ENCODE results near the gene ARMC6. TPM values are rescaled to one million over a fixed set of nuclear protein-coding genes. Genes with fewer than 3 reads are reported as not detected.

ARMC6 gene
- total and polyA plus RNA-seq, 12 donors = 13.4 to 27.9 (median 16.0) TPM

GRCh38 chr19:18987456-18987855 lies 45.9 kb upstream of the ARMC6 start:
- intact Hi-C loops (cut with DNase I) = loop anchor here in 2 of 10 donors (5.0 to 10.0 kb wide), 2 partner anchors 45 to 93 kb away; partner anchors contain the start of genes HOMER3 (in 2 of the 2) and CERS1 (in 1 of the 2)
- TF ChIP-seq CTCF (IDR thresholded peaks at IDR 0.05) = no peak
- WGBS, 2 donors = 65 to 69% methylated on average over 4 of the region's 4 CpGs
- Histone ChIP-seq H3K9me3 (no peaks in the 10 kb centered on the region), H3K27me3 (peaks cover 0 to 8% (median 0%) of the 10 kb centered on the region in 7 donors), H3K36me3 (peaks cover 0 to 21% (median under 1%) of the 10 kb centered on the region in 9 donors), H3K4me1 (peaks cover 0 to 30% (median 24%) of the 10 kb centered on the region in 9 donors), H3K27ac (no peak overlapping the region), H3K4me3 (no peak overlapping the region)
- ATAC-seq (no peak), DNase-seq (no peak)

GRCh38 chr19:18989316-18989715 lies 44.1 kb upstream of the ARMC6 start:
- no peaks in the 10 kb centered on the region for H3K9me3 ChIP-seq
- no peak for TF ChIP-seq CTCF (IDR thresholded peaks at IDR 0.05)
- ATAC-seq (no peak), DNase-seq (no peak)
- intact Hi-C loops (cut with DNase I) = loop anchor here in 2 of 10 donors (5.0 to 10.0 kb wide), 2 partner anchors 47 to 95 kb away; partner anchors contain the start of genes HOMER3 (in 2 of the 2) and CERS1 (in 1 of the 2)
- H3K36me3 ChIP-seq = peaks cover 0 to 40% (median 18%) of the 10 kb centered on the region in 9 donors
- no peaks in the 10 kb centered on the region for H3K27me3 ChIP-seq
- no peak overlapping the region for H3K27ac ChIP-seq
- WGBS, 2 donors = 85 to 87% methylated on average over 10 of the region's 10 CpGs
- peaks cover 0 to 30% (median 24%) of the 10 kb centered on the region in 9 donors for H3K4me1 ChIP-seq
- H3K4me3 ChIP-seq = no peak overlapping the region

GRCh38 chr19:18990128-18990708 lies 43.2 kb upstream of the ARMC6 start:
- Histone ChIP-seq H3K9me3 (no peaks in the 10 kb centered on the region), H3K27ac (no peak overlapping the region), H3K4me3 (no peak overlapping the region), H3K4me1 (peaks cover 0 to 24% (median 17%) of the 10 kb centered on the region in 9 donors), H3K27me3 (no peaks in the 10 kb centered on the region), H3K36me3 (peaks cover 0 to 49% (median 20%) of the 10 kb centered on the region in 9 donors)
- 91 to 96% methylated on average over 5 of the region's 5 CpGs for WGBS, 2 donors
- no peak for TF ChIP-seq CTCF (IDR thresholded peaks at IDR 0.05)
- ATAC-seq = peak in 1 of 8 donors; percentile 5
- DNase-seq = no peak
- intact Hi-C loops (cut with DNase I) = no loop called here

DNA sequence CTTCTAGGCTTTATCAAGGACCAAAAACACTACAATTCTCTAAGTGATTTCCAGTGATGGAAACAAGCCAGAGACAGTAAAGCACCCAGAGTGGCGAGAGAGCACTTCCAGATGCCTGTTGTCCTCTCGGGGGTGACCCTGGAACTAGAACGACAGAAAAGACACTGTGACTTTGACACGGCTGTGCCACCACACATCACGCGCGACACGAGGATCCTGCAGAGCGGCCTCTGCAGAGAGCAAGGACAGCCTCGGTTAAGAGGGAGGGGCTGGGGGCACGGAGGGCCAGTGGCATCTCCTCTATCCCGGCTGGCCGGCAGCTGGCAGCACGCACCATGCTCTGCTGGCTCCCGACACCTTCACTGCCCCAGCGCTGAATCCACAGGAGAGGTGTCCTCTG lies 42.4 kb upstream of the ARMC6 start:
- no peak overlapping the region for H3K4me3 ChIP-seq
- peaks cover 0 to 17% (median 9%) of the 10 kb centered on the region in 9 donors for H3K4me1 ChIP-seq
- intact Hi-C loops (cut with DNase I) = no loop called here
- no peaks in the 10 kb centered on the region for H3K9me3 ChIP-seq
- H3K27ac ChIP-seq = no peak overlapping the region
- no peaks in the 10 kb centered on the region for H3K27me3 ChIP-seq
- peak in 7 of 8 donors; percentile 7 to 54 (median 32) for ATAC-seq
- TF ChIP-seq CTCF (IDR thresholded peaks at IDR 0.05) = no peak
- peaks cover 0 to 57% (median 20%) of the 10 kb centered on the region in 9 donors for H3K36me3 ChIP-seq
- peak; percentile 20 to 27 for DNase-seq
- 34 to 63% methylated on average over 16 of the region's 16 CpGs for WGBS, 2 donors
